SJSA1 (cell line): ENCODE data around the gene FAM222A. TPM values are rescaled to one million over a fixed set of nuclear protein-coding genes. Genes with fewer than 3 reads are reported as not detected.

ENCODE experiments used
- DNase-seq, 2 experiments: peaks; one replicate each; pipeline ENCODE4 v3.0.0-alpha.2; 2015 to 2020; ENCODE audit warnings: low spot score in 2 of 2, low read depth in 1 of 2
- H3K27ac ChIP-seq: fragments of 250-450 bp; sonication (Bioruptor Pico); 2 replicates; pipeline ENCODE4 v1.5.1; 2020; ENCODE audit warnings: mild to moderate bottlenecking, moderate library complexity
- H3K27me3 ChIP-seq: fragments of 250-450 bp; sonication (Bioruptor Pico); replicated peaks from 2 replicates; pipeline ENCODE4 v1.5.1; 2020; ENCODE audit warnings: mild to moderate bottlenecking, moderate library complexity
- H3K36me3 ChIP-seq: fragments of 250-450 bp; sonication (Bioruptor Pico); 2 replicates; pipeline ENCODE4 v1.5.1; 2020; ENCODE audit warnings: mild to moderate bottlenecking
- H3K4me1 ChIP-seq: fragments of 250-450 bp; sonication (Bioruptor Pico); replicated peaks from 2 replicates; pipeline ENCODE4 v1.6.1; 2021; ENCODE audit warnings: mild to moderate bottlenecking
- H3K4me3 ChIP-seq: fragments of 250-450 bp; sonication (Bioruptor Pico); 2 replicates; pipeline ENCODE4 v1.5.1; 2020; ENCODE audit warnings: mild to moderate bottlenecking
- H3K9me3 ChIP-seq: fragments of 250-450 bp; sonication (Bioruptor Pico); replicated peaks from 2 replicates; pipeline ENCODE4 v1.5.1; 2020; ENCODE audit warnings: mild to moderate bottlenecking
- total RNA-seq: library from RNA; depleted of rRNA; stranded (reverse); fragments of >200 nt; shearing (Covaris generic); gene quantifications from 2 replicates; pipeline ENCODE4 v1.2.3, GENCODE V29; 2014; rRNA removed

Gene FAM222A
- 7.4 and 7.8 TPM in 2 replicates for total RNA-seq

- H3K36me3 ChIP-seq, result no peaks in the 10 kb centered on the region
- DNase-seq, result peak; percentile 95 to 97
- peak within 1 kb of the TSS; percentile 62 for H3K4me3 ChIP-seq
- H3K4me1 ChIP-seq, result peaks cover 31% of the 10 kb centered on the region
- no peaks in the 10 kb centered on the region for H3K27me3 ChIP-seq
- no peak within 1 kb of the TSS for H3K27ac ChIP-seq
- no peaks in the 10 kb centered on the region for H3K9me3 ChIP-seq
Observed at GRCh38 chr12:109713187-109714070, at the start of gene FAM222A. Gene FAM222A, plus strand, starts transcription at chr12:109713825. Its CDS starts 30,322 bp downstream, at chr12:109744147.

GRCh38 chr12:109664402-109664801 is 49.2 kb upstream of the FAM222A start:
- Histone ChIP-seq H3K27me3 (peaks cover 5% of the 10 kb centered on the region), H3K36me3 (no peaks in the 10 kb centered on the region), H3K9me3 (no peaks in the 10 kb centered on the region), H3K27ac (no peak overlapping the region), H3K4me1 (no peaks in the 10 kb centered on the region), H3K4me3 (no peak overlapping the region)
- no peak for DNase-seq

- H3K4me3 ChIP-seq, result no peak overlapping the region
- no peaks in the 10 kb centered on the region for H3K4me1 ChIP-seq
- no peak overlapping the region for H3K27ac ChIP-seq
- DNase-seq, result no peak
- H3K36me3 ChIP-seq, result no peaks in the 10 kb centered on the region
- H3K27me3 ChIP-seq, result peaks cover 5% of the 10 kb centered on the region
- no peaks in the 10 kb centered on the region for H3K9me3 ChIP-seq
Observed at GRCh38 chr12:109666068-109666467, 47.6 kb upstream of the FAM222A start.

GRCh38 chr12:109670731-109671130 is 42.9 kb upstream of the FAM222A start:
- no peak overlapping the region for H3K27ac ChIP-seq

GRCh38 chr12:109671502-109671901 is 42.1 kb upstream of the FAM222A start:
- Histone ChIP-seq H3K9me3 (no peaks in the 10 kb centered on the region), H3K36me3 (no peaks in the 10 kb centered on the region), H3K4me1 (no peaks in the 10 kb centered on the region), H3K27ac (no peak overlapping the region), H3K27me3 (peaks cover 5% of the 10 kb centered on the region; the same call in 1 of the 2 replicates), H3K4me3 (no peak overlapping the region)
- no peak for DNase-seq

More at GRCh38 chr12:109670731-109671130, 42.9 kb upstream of the FAM222A start:
- Histone ChIP-seq H3K36me3 (no peaks in the 10 kb centered on the region), H3K4me3 (no peak overlapping the region), H3K27me3 (peaks cover 5% of the 10 kb centered on the region; the same call in 1 of the 2 replicates), H3K4me1 (no peaks in the 10 kb centered on the region), H3K9me3 (no peaks in the 10 kb centered on the region)
- DNase-seq, result no peak

- no peak for DNase-seq
- no peaks in the 10 kb centered on the region for H3K9me3 ChIP-seq
- H3K27me3 ChIP-seq, result no peaks in the 10 kb centered on the region
- no peaks in the 10 kb centered on the region for H3K4me1 ChIP-seq
- no peaks in the 10 kb centered on the region for H3K36me3 ChIP-seq
- no peak overlapping the region for H3K27ac ChIP-seq
- H3K4me3 ChIP-seq, result no peak overlapping the region
Observed at GRCh38 chr12:109673379-109673778, 40.2 kb upstream of the FAM222A start.

- no peaks in the 10 kb centered on the region for H3K36me3 ChIP-seq
- no peaks in the 10 kb centered on the region for H3K27me3 ChIP-seq
- no peaks in the 10 kb centered on the region for H3K4me1 ChIP-seq
- H3K27ac ChIP-seq, result no peak overlapping the region
- DNase-seq, result no peak
- H3K4me3 ChIP-seq, result no peak overlapping the region
- no peaks in the 10 kb centered on the region for H3K9me3 ChIP-seq
Observed at GRCh38 chr12:109673884-109674283, 39.7 kb upstream of the FAM222A start.

DNA sequence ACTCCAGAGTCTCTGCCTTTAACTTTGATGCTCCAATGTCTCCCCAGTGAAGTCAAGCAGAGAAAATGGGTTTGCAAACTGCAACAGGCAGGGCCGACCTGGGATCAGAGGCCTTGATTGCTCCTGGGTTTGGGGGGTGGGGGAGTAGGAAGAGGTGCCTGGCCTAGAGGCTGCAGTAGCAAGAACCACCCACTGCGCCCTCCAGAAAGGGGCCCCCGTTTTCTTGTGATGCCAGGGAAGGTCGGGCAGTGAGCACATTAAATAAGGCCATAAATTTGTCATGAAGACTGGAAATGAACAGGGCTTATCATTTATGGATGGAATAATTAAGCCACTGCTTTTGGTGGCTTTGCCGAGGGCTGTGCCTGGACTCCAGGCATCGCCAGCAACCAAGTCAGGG is 38.2 kb upstream of the FAM222A start:
- no peaks in the 10 kb centered on the region for H3K9me3 ChIP-seq
- DNase-seq, result no peak
- no peaks in the 10 kb centered on the region for H3K4me1 ChIP-seq
- H3K36me3 ChIP-seq, result no peaks in the 10 kb centered on the region
- H3K27me3 ChIP-seq, result no peaks in the 10 kb centered on the region
- H3K27ac ChIP-seq, result no peak overlapping the region
- H3K4me3 ChIP-seq, result no peak overlapping the region

DNA sequence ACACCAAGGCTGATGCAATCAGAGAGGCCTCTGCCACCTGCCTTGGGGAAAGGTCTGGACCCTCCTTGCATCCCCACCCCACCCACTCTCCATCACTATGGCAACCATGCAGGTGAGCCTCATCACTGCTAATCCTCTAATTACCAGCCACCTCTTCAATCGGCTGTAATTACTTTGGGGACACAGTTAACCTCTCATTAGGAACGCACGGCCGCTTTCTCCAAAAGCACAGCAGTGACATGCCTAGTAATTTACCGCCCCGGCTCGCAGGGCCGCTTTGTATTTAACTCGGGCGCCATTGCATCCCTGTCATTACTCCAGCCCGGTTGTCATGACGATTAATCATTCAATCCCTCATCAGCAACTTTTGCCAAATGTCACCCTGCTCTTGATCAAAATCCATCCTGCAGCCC is 36.3 kb upstream of the FAM222A start:
- no peak overlapping the region for H3K4me3 ChIP-seq
- DNase-seq, result no peak
- H3K36me3 ChIP-seq, result no peaks in the 10 kb centered on the region
- H3K9me3 ChIP-seq, result no peaks in the 10 kb centered on the region
- no peak overlapping the region for H3K27ac ChIP-seq
- no peaks in the 10 kb centered on the region for H3K27me3 ChIP-seq
- no peaks in the 10 kb centered on the region for H3K4me1 ChIP-seq

DNA sequence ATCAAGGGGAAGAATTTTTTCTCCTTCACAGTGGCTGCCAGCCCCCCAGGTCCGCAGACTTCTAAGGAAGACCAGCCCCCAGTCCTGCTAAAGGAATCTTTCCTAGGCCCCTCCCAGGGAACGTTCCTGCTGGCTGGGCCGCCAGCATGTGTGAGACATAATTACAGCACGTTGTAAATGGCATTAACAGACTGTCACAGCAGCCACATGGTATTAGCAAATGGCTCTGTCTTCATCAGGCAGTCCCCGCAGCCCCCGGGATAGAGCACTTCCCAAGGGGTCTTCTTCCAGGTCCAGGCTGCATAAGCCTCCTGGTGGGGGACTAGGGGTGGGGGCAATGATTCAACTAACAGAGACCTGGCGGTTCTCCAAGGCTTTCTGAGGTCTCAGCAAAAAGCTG is 34.9 kb upstream of the FAM222A start:
- H3K9me3 ChIP-seq, result no peaks in the 10 kb centered on the region
- H3K36me3 ChIP-seq, result no peaks in the 10 kb centered on the region
- H3K27ac ChIP-seq, result no peak overlapping the region
- no peaks in the 10 kb centered on the region for H3K4me1 ChIP-seq
- H3K27me3 ChIP-seq, result no peaks in the 10 kb centered on the region; the same call in 1 of the 2 replicates
- DNase-seq, result no peak
- H3K4me3 ChIP-seq, result no peak overlapping the region

DNA sequence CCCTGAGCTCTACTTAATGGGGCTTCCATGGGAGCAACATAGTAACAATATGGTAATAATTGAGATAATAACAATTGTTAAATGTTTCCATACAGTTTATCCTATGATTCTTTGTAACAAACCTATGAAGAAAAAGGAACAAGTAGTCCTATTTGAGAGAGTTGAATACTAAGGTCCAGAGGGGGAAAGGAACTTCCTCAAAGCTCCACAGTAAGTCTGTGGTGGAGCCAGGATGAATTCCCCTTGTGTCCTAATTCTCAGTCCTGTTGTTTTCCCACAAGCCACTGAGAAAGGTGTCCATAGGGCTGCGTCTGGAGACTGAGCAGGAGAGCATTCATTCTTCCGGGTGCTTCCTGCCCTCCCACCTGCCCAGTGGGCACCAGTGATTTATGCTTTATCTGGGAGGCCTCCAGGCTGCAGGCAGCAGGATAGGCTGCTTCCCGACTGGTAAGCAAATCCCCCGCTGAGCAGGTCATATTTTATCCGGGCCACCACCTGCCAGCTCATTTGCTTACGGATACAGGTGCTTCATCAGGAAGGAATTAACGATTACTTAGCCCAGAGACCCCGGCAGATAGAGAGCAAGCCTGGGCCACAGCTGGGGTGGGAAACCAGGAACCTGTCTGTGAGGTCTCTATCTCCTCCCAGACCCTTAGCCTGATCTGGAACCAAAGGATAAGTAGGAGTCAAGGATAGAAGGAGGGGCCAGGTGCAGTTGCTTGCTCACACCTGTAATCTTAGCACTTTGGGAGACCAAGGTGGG is 33.9 kb upstream of the FAM222A start:
- Histone ChIP-seq H3K4me1 (no peaks in the 10 kb centered on the region), H3K4me3 (no peak overlapping the region), H3K36me3 (no peaks in the 10 kb centered on the region), H3K27me3 (no peaks in the 10 kb centered on the region; the same call in 1 of the 2 replicates), H3K9me3 (no peaks in the 10 kb centered on the region), H3K27ac (no peak overlapping the region)
- DNase-seq, result no peak

DNA sequence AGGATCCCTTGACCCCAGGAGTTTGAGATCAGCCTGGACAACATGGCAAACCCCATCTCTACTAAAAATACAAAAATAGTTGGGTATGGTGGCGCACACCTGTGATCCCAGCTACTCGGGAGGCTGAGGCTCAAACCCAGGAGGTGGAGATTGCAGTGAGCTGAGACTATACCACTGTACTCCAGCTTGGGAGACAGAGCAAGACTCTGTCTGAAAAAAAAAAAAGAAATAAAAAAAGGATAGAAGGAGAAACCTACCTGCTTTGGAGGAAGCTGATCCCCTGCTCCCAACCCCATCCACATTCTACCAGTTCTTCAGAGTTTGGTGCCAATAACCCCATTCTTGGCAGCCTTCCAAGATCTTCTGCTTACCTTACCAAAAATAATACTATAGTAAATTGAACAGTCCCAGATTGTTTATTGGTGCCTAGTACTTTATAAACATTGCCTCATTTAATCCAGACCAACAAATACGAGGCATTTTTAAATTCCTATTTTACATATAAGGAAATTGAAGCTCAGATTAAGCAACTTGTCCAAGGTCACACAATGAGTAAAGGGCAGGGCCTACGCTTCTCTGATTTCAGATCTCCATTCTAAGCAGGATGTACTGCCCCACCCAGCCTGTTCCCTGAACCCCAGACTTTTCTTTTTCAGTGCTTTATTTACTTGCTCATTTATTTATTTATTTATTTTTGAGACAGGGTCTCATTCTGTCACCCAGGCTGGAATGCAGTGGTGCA is 33.2 kb upstream of the FAM222A start:
- H3K27me3 ChIP-seq, result no peaks in the 10 kb centered on the region; the same call in 1 of the 2 replicates
- no peak overlapping the region for H3K27ac ChIP-seq
- no peak overlapping the region for H3K4me3 ChIP-seq
- no peaks in the 10 kb centered on the region for H3K4me1 ChIP-seq
- no peak for DNase-seq
- no peaks in the 10 kb centered on the region for H3K36me3 ChIP-seq
- no peaks in the 10 kb centered on the region for H3K9me3 ChIP-seq

GRCh38 chr12:109681986-109682707 is 31.5 kb upstream of the FAM222A start:
- Histone ChIP-seq H3K4me1 (no peaks in the 10 kb centered on the region), H3K27me3 (no peaks in the 10 kb centered on the region; the same call in 1 of the 2 replicates), H3K9me3 (no peaks in the 10 kb centered on the region), H3K27ac (no peak overlapping the region), H3K4me3 (no peak overlapping the region), H3K36me3 (no peaks in the 10 kb centered on the region)
- no peak for DNase-seq
